Retinal pigment epithelial cell (primary cell): ENCODE results near the gene DLL3.

Experiments
- DNase-seq: peaks from one replicate; pipeline ENCODE4 v3.0.0-alpha.2; 2010; ENCODE audit warnings: low read depth
- H3K4me3 ChIP-seq: 2 replicates; pipeline ENCODE4 v1.5.1; 2011; ENCODE audit warnings: mild to moderate bottlenecking, low read length, control low read depth, moderate library complexity
- CTCF ChIP-seq: conservative IDR thresholded peaks from 2 replicates; pipeline ENCODE4 v1.5.1; 2011; ENCODE audit warnings: low read depth, low read length, control low read depth, inconsistent platforms

The DLL3 gene

GRCh38 chr19:39517432-39517831, 18.7 kb downstream of the DLL3 start:
- no peak for TF ChIP-seq CTCF
- H3K4me3 ChIP-seq = no peak overlapping the region
- DNase-seq = no peak

- H3K4me3 ChIP-seq = no peak overlapping the region
- no peak for TF ChIP-seq CTCF
- DNase-seq = no peak
Measured at GRCh38 chr19:39518458-39518857, 19.7 kb downstream of the DLL3 start.

GRCh38 chr19:39518975-39519374, 20.2 kb downstream of the DLL3 start:
- DNase-seq = no peak
- no peak overlapping the region for H3K4me3 ChIP-seq
- TF ChIP-seq CTCF = no peak

- DNase-seq = no peak
- TF ChIP-seq CTCF = no peak
- no peak overlapping the region for H3K4me3 ChIP-seq
Measured at GRCh38 chr19:39520541-39521484, 22.1 kb downstream of the DLL3 start.

GRCh38 chr19:39524495-39524894, 25.7 kb downstream of the DLL3 start:
- TF ChIP-seq CTCF = no peak
- no peak for DNase-seq
- H3K4me3 ChIP-seq = no peak overlapping the region

- TF ChIP-seq CTCF = no peak
- no peak overlapping the region for H3K4me3 ChIP-seq
- DNase-seq = no peak
Measured at GRCh38 chr19:39525205-39525604, 26.5 kb downstream of the DLL3 start.

GRCh38 chr19:39531834-39532232, 33.1 kb downstream of the DLL3 start:
- peak overlapping the region; percentile 83 for H3K4me3 ChIP-seq
- no peak for TF ChIP-seq CTCF
- DNase-seq = no peak
